Motor neuron (in vitro differentiated cells): Measurements from ENCODE around the gene MAML2. TPM values are rescaled to one million over a fixed set of nuclear protein-coding genes. Genes with fewer than 3 reads are reported as not detected.

ENCODE experiments used
- ATAC-seq, 8 experiments: fragments of 200-7000 bp; cut with Tn5 transposase; replicated peaks in 6 of 8; 2 replicates each; pipeline ENCODE4 v1.8.0; 2021; ENCODE audit warnings: mild to moderate bottlenecking in 8 of 8, moderate library complexity in 8 of 8
- H3K27ac ChIP-seq, 2 donors: fragments of 250-450 bp; sonication (Bioruptor Pico); 2 replicates each; pipeline ENCODE4 v1.9.0; 2021; ENCODE audit warnings: antibody characterized with exemption in 2 of 2, mild to moderate bottlenecking in 2 of 2, moderate library complexity in 1 of 2
- H3K4me1 ChIP-seq, 2 donors: fragments of 250-450 bp; sonication (Bioruptor Pico); replicated peaks in 1 of 2; 2 replicates each; pipeline ENCODE4 v1.6.1; 2021; ENCODE audit warnings: antibody characterized with exemption in 2 of 2, mild to moderate bottlenecking in 2 of 2, moderate library complexity in 1 of 2
- H3K4me3 ChIP-seq, 5 donors: fragments of 250-450 bp; sonication (Bioruptor Pico); 2 replicates each; pipeline ENCODE4 v1.9.0; 2021; ENCODE audit warnings: antibody characterized with exemption in 5 of 5, mild to moderate bottlenecking in 5 of 5, moderate library complexity in 4 of 5
- WGBS, 10 experiments: fragments of 450-650 bp; shearing (Covaris generic); methylation state at CpG; one replicate each; pipeline ENCODE4 v1.0.0; 2022; 5-methylcytosine and 5-hydroxymethylcytosine counted together
- in situ Hi-C, 9 experiments: fragments of 400-800 bp; cut with MboI; loops; one replicate each; pipeline ENCODE4 v1.15.0; 2021; ENCODE audit warnings: low sequenced_read_pairs in 9 of 9, low pct_unique_long_range_greater_than_20kb in 2 of 9; ENCODE audit not compliant: unreplicated experiment in 9 of 9
- total RNA-seq, 8 experiments: library from RNA; unstranded; fragments of 300-600 nt; gene quantifications; 2 replicates each; pipeline versions ENCODE4 v1.2.3 to v1.2.4, GENCODE V29; 2022

MAML2 gene
- total RNA-seq, 8 experiments from 2014 or later, result 4.9 to 21.2 (median 6.4) TPM

DNA sequence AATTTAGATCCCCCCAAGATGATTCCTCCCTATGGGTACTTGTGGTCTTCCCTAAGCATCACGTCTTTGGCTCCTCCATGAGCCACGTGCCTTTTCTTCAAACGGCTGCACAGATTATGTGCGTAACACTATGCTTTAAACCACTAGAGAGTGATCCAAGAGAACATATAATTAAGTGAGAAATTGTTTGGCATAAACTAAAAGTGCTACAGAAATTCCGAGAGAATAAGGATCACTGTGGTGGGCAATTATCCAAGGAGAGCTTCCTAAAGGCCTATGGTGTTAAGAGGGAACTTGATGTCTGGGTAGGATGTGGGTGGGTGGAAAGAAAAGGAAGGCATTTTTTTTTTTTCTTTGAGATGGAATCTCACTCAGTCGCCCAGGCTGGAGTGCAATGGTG lies 110.9 kb downstream of the MAML2 start:
- 60 to 100% (median 95%) methylated on average over 1 to 5 of the region's 6 CpGs; no CpG with 5 or more reads in 4 of the 10 experiments for WGBS, 10 experiments
- in situ Hi-C loops, result no loop called here
- no peak overlapping the region for H3K4me3 ChIP-seq
- no peak overlapping the region for H3K27ac ChIP-seq
- peaks cover 12 to 19% of the 10 kb centered on the region in 2 donors for H3K4me1 ChIP-seq
- ATAC-seq, result no peak

DNA sequence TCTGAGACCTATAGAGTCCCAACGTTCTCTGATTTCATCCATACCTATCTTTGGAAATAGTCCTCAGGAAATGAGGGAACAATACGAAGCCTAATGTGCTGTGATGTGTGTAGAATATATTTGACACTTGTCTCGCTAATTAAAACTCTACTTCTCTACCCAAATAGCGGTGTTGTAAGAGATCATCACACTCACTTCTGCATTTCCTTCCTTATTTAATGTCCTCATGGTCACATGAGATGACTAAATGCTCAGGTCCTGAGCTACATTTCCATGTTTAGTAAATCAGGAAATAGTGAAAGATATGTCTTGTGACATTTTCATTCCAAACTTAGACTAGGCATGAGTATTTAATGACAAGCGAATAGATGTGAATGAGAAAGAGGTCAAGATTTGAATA lies 112.3 kb downstream of the MAML2 start:
- H3K4me3 ChIP-seq, result no peak overlapping the region
- 80 to 100% (median 91%) methylated on average over 2 to 5 of the region's 5 CpGs for WGBS, 10 experiments
- no peak for ATAC-seq
- in situ Hi-C loops, result no loop called here
- H3K4me1 ChIP-seq, result peaks cover 7 to 8% of the 10 kb centered on the region in 2 donors
- H3K27ac ChIP-seq, result no peak overlapping the region

DNA sequence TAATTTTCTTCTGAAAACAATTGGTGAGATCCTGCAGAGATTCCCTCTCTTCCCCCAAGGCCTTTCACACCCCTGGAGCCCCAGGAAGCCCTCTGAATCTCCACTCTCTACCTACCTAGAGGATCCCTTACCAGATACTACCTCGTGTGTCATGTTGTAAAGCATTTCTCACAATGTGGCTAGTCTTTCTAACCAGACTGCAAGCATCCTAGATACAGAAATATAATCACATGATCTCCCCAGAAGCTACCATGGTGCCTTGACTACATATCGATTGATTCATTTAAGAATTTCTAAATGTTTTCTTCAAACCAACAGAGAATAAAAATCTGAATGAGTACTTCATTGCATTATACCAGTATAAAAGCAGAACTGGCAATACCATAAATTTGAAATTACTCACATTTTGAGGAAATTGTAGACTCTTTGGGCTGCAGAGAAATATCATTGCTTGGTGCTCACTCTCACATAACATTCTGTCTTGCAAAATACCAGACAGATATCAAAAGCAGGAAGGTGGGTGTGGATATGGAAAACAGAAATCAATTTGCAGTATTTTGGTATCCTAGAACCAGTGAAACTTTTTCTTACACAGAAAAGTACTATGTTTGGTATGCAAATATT lies 113.5 kb downstream of the MAML2 start:
- in situ Hi-C loops, result no loop called here
- Histone ChIP-seq H3K4me3 (no peak overlapping the region), H3K4me1 (no peaks in the 10 kb centered on the region), H3K27ac (no peak overlapping the region)
- no peak for ATAC-seq
- 40 to 100% (median 72%) methylated on average over 1 to 2 of the region's 2 CpGs; no CpG with 5 or more reads in 3 of the 10 experiments for WGBS, 10 experiments

GRCh38 chr11:96228910-96229309 lies 114.1 kb downstream of the MAML2 start:
- H3K4me1 ChIP-seq, result no peaks in the 10 kb centered on the region
- no peak overlapping the region for H3K4me3 ChIP-seq
- in situ Hi-C loops, result no loop called here
- ATAC-seq, result no peak
- no peak overlapping the region for H3K27ac ChIP-seq

DNA sequence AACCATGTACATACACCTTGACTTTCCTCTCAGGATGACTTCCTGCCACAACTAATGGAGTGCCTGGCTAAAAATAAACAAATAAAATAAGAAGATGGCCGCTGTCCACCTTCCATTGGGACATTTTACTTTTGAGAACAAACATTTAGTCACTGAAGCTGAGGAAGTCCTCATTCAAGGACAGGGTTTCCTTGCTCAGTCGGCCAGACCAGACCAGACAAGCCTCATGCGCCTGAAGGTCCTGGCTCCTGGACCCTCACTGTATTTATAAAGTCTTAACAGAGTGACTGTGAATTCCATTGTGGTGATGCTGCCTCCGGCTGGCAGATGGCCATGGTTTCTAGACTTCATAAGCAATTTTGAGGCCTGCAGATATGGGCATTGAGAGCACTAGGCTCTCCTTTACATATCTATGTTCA lies 114.5 kb downstream of the MAML2 start:
- Histone ChIP-seq H3K4me3 (no peak overlapping the region), H3K4me1 (no peaks in the 10 kb centered on the region), H3K27ac (no peak overlapping the region)
- WGBS, 10 experiments, result 14 to 100% (median 87%) methylated on average over 1 to 3 of the region's 4 CpGs; no CpG with 5 or more reads in 2 of the 10 experiments
- ATAC-seq, result peak in 5 of 8 experiments; percentile 28 to 73 (median 52)
- in situ Hi-C loops, result no loop called here

DNA sequence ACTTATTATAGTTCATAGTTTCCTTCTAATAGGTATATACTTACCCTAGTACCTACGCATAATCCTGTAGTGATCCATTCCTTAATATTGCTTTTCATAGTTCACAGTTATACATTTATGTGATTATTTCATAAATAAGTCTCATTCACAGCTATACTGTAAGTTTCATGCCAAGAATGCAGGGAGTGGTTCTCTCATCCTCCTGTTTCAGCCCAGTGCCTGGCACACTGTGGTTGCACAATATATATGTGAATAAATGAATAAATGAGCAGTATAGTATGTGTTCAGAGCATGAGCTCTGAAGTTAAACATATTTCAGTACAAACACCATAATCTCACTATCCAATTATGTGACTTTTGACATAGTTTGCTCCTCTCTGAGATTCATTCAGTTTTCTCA lies 115.8 kb downstream of the MAML2 start:
- H3K4me1 ChIP-seq, result no peaks in the 10 kb centered on the region
- peak in 3 of 8 experiments; percentile 93 to 96 (median 96) for ATAC-seq
- 83 to 100% (median 100%) methylated on average over 1 of the region's 1 CpG; no CpG with 5 or more reads in 5 of the 10 experiments for whole genome bisulfite sequencing, 10 experiments
- in situ Hi-C loops, result no loop called here
- no peak overlapping the region for H3K27ac ChIP-seq
- no peak overlapping the region for H3K4me3 ChIP-seq

DNA sequence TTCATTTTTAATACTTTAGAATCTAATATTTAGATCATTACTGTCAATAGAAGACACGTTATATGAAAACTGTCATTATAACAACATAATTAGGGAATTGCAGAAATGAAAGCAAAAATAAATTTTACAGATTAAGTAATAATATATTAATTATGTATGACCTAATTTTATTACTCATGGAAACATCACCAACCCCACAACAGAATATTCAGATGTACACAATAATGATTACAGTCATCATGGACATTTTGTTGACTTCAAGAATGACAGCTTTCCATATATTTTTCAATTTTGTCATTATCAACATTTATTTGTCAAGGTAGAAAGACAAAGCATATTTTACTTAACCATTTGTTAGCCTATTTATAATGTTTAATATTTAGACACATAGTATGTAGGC lies 119.9 kb downstream of the MAML2 start:
- Histone ChIP-seq H3K4me3 (no peak overlapping the region), H3K27ac (no peak overlapping the region), H3K4me1 (peaks cover 2 to 4% of the 10 kb centered on the region in 2 donors)
- in situ Hi-C loops, result no loop called here
- ATAC-seq, result no peak
- WGBS, 10 experiments, result 69 to 100% (median 93%) methylated on average over 1 of the region's 1 CpG

DNA sequence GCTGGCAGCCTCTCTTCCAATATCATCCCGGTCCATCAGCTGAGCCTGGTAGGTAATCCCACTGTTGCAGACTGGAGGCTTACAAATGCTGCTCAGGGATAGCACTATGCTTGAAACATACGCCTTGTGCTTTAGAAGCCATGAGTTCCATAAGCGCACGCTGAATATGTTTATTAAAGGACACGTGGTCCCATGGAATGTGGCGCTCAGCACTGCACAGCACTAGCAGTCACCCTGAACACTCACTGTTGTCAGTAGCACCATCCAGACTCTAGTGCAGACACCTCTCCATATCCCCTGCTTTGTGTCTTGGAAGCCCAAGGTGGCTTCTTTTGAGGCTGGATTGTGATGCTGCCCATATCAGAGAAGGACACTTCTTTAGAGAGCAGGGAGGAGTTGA lies 120.9 kb downstream of the MAML2 start:
- no peak overlapping the region for H3K27ac ChIP-seq
- peak in 3 of 8 experiments; percentile 28 to 75 (median 43) for ATAC-seq
- WGBS, 10 experiments, result 28 to 100% (median 87%) methylated on average over 1 to 5 of the region's 6 CpGs; no CpG with 5 or more reads in 2 of the 10 experiments
- H3K4me3 ChIP-seq, result no peak overlapping the region
- peaks cover 4 to 7% of the 10 kb centered on the region in 2 donors for H3K4me1 ChIP-seq
- in situ Hi-C loops, result no loop called here

- in situ Hi-C loops, result no loop called here
- WGBS, 10 experiments, result 17 to 100% (median 80%) methylated on average over 1 to 4 of the region's 4 CpGs; no CpG with 5 or more reads in 1 of the 10 experiments
- Histone ChIP-seq H3K4me3 (no peak overlapping the region), H3K4me1 (peaks cover 4 to 7% of the 10 kb centered on the region in 2 donors), H3K27ac (no peak overlapping the region)
- no peak for ATAC-seq
These were observed 121.5 kb downstream of the MAML2 start for GRCh38 chr11:96221244-96222070.

DNA sequence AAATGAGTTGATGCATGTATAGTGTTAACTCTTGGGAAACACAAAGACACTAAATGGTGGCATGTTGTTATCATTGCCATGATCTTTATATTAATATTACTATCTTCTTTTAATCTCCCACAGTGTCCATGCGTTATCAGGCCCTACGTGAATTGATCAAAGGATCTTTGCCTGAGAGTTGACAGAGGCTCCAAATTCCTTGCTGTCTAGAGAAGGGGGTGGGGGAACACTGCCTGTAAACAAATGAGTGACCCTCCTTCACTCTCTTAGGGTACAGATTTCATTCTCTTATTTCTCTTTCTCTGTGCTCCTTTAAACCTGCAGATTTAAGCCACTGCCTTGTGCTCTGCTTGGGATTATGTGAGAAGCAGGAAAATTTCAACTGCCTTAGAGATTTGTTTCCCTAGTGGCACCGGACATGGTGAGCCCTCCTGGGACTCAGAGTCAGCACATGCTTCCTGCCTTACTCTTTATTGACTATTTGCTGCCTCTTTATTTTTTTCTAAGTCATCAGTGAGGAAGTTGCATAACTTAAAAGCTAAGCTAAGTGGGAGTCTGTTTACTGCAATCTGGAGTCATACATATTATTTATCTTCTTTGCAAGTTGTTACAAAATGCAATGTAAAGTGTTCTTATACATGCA lies 122.9 kb downstream of the MAML2 start:
- WGBS, 10 experiments, result 0 to 82% (median 47%) methylated on average over 1 to 3 of the region's 3 CpGs
- in situ Hi-C loops, result no loop called here
- H3K4me3 ChIP-seq, result no peak overlapping the region
- peak in 6 of 8 experiments; percentile 40 to 72 (median 50) for ATAC-seq
- peaks cover 8 to 11% of the 10 kb centered on the region in 2 donors for H3K4me1 ChIP-seq
- no peak overlapping the region for H3K27ac ChIP-seq

GRCh38 chr11:96218901-96219300 lies 124.1 kb downstream of the MAML2 start:
- WGBS, 10 experiments, result 36 to 100% (median 72%) methylated on average over 2 to 3 of the region's 3 CpGs; no CpG with 5 or more reads in 4 of the 10 experiments
- in situ Hi-C loops, result no loop called here
- no peak for ATAC-seq
- no peak overlapping the region for H3K4me3 ChIP-seq
- peaks cover 8 to 18% of the 10 kb centered on the region in 2 donors for H3K4me1 ChIP-seq
- no peak overlapping the region for H3K27ac ChIP-seq

DNA sequence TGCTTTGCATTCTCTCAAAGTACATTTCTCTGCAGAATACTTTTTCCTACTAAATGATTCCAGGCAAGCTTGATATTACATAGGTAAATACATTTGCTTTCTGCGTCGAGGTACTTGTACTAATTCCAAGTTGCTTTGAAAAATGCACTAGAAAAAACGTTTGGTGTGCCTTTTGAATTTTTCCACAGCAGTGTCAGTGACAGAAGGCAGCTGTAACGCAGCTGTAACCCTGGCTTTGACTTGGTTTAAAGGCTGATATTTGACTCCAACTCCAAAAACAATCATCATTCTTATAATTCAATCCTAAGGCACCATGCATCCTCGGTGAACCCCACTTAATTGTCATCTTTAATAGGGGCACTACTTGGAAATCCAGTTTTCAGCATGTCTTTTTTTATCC lies 125.0 kb downstream of the MAML2 start:
- H3K4me1 ChIP-seq, result peaks cover 10 to 24% of the 10 kb centered on the region in 2 donors
- no peak overlapping the region for H3K4me3 ChIP-seq
- in situ Hi-C loops, result no loop called here
- WGBS, 10 experiments, result 0 to 75% (median 58%) methylated on average over 2 to 5 of the region's 5 CpGs; no CpG with 5 or more reads in 1 of the 10 experiments
- ATAC-seq, result no peak
- H3K27ac ChIP-seq, result no peak overlapping the region

DNA sequence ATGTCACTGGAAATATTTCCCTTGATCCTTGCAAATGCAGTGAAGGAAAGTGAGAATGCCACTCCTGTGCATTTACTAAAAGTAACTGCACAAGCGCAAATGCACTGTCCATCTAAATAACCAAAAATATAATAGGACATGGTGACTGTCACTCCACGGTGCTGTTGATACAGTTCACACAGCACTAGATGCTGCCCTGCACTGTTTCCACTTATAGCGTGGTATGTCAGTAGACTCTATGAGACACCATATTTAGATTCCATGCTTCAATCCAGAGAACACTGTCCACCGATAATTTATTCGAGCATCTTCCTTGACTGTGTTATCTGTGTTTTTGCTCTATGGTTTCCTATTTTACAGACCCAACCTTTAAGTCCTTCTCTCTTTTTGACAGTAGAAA lies 125.8 kb downstream of the MAML2 start:
- Histone ChIP-seq H3K4me1 (peaks cover 10 to 24% of the 10 kb centered on the region in 2 donors), H3K4me3 (no peak overlapping the region), H3K27ac (no peak overlapping the region)
- ATAC-seq, result no peak
- in situ Hi-C loops, result no loop called here
- WGBS, 10 experiments, result 83 to 100% (median 98%) methylated on average over 1 to 4 of the region's 5 CpGs
